H1 (cell line): Measurements from ENCODE around the gene SHLD2. TPM values are rescaled to one million over a fixed set of nuclear protein-coding genes. Genes with fewer than 3 reads are reported as not detected.
"Not testable (repeated sequence)": the region's sequence is repeated elsewhere in the genome, so short reads cannot be mapped to it uniquely, and the experiment has no call there.

Source experiments
- CTCF ChIA-PET: fragments of 300-600 bp; sonication (Branson Sonifier 250); formaldehyde crosslinking; loops from one replicate; lab custom pipeline; 2021; ENCODE audit not compliant: partially characterized antibody; lab: Charles Lee
- POLR2A ChIA-PET: fragments of 300-600 bp; sonication (Branson Sonifier 250); formaldehyde crosslinking; loops from one replicate; lab custom pipeline; 2021; ENCODE audit warnings: inconsistent platforms; ENCODE audit not compliant: partially characterized antibody; lab: Charles Lee
- DNase-seq, 2 experiments: peaks; one replicate each; pipeline versions ENCODE4 v3.0.0 to v3.0.0-alpha.2; 2010 to 2022; ENCODE audit warnings: low spot score in 2 of 2, low read depth in 1 of 2, mixed read lengths in 1 of 2
- FAIRE-seq: peaks from 2 replicates; lab custom pipeline; 2011; peaks lifted over from hg19 to GRCh38; lab: Jason Lieb, UNC
- H2AFZ ChIP-seq: 2 replicates; pipeline ENCODE4 v1.8.1; 2012; ENCODE audit warnings: low read length, inconsistent platforms
- H2AK5ac ChIP-seq: 2 replicates; pipeline ENCODE4 v1.6.1; 2013; ENCODE audit warnings: low read depth, low read length
- H2BK120ac ChIP-seq: replicated peaks from 2 replicates; pipeline ENCODE3; 2013; ENCODE audit warnings: low read depth, low read length, inconsistent platforms
- H2BK12ac ChIP-seq: 2 replicates; pipeline ENCODE4 v1.6.1; 2013; ENCODE audit warnings: low read depth, low read length
- H2BK15ac ChIP-seq: 2 replicates; pipeline ENCODE4 v1.6.1; 2013; ENCODE audit warnings: low read length
- H2BK20ac ChIP-seq: 2 replicates; pipeline ENCODE4 v1.6.1; 2013; ENCODE audit warnings: low read length
- H2BK5ac ChIP-seq: 2 replicates; pipeline ENCODE4 v1.6.1; 2013; ENCODE audit warnings: low read depth, low read length
- H3K14ac ChIP-seq: 2 replicates; pipeline ENCODE4 v1.6.1; 2013; ENCODE audit warnings: inconsistent platforms; ENCODE audit not compliant: insufficient read length
- H3K18ac ChIP-seq: 2 replicates; pipeline ENCODE4 v1.6.1; 2013; ENCODE audit warnings: low read length; ENCODE audit errors: extremely low read depth
- H3K23ac ChIP-seq: 2 replicates; pipeline ENCODE4 v1.6.1; 2013; ENCODE audit warnings: inconsistent platforms; ENCODE audit not compliant: insufficient read length
- H3K23me2 ChIP-seq: 2 replicates; pipeline ENCODE4 v1.6.1; 2013; ENCODE audit warnings: low read depth, low read length
- H3K27ac ChIP-seq: 2 replicates; pipeline ENCODE4 v1.6.1; 2011; ENCODE audit warnings: low read depth, low read length, inconsistent platforms
- H3K27me3 ChIP-seq, 4 experiments: replicated peaks in 1 of 4; 1 replicate in 1 of 4; 2 replicates in 3 of 4; pipeline versions ENCODE4 v1.6.1 to v1.8.1; 2011 to 2013; ENCODE audit warnings: low read length in 3 of 4, mild to moderate bottlenecking in 3 of 4, inconsistent platforms in 2 of 4, mixed read lengths in 2 of 4, moderate library complexity in 1 of 4; ENCODE audit not compliant: control insufficient read depth in 3 of 4, insufficient read depth in 3 of 4; ENCODE audit errors: extremely low read depth in 1 of 4
- H3K36me3 ChIP-seq, 4 experiments: 2 replicates each; pipeline versions ENCODE4 v1.6.1 to v1.8.1; 2011 to 2013; ENCODE audit warnings: mild to moderate bottlenecking in 4 of 4, low read length in 3 of 4, moderate library complexity in 2 of 4, control low read depth in 1 of 4, inconsistent platforms in 1 of 4; ENCODE audit not compliant: insufficient read depth in 4 of 4, control insufficient read depth in 2 of 4
- H3K4ac ChIP-seq: replicated peaks from 2 replicates; pipeline ENCODE3; 2013; ENCODE audit warnings: low read length, low read depth, mixed read lengths, inconsistent platforms; ENCODE audit not compliant: insufficient read length
- H3K4me1 ChIP-seq, 4 experiments: replicated peaks in 1 of 4; 1 replicate in 1 of 4; 2 replicates in 3 of 4; pipeline versions ENCODE4 v1.6.1 to v1.8.1; 2011 to 2013; ENCODE audit warnings: low read length in 3 of 4, inconsistent platforms in 2 of 4, mixed read lengths in 1 of 4; ENCODE audit not compliant: insufficient read depth in 4 of 4, control insufficient read depth in 3 of 4
- H3K4me2 ChIP-seq, 2 experiments: 2 replicates each; pipeline versions ENCODE4 v1.6.1 to v1.8.1; 2011 to 2013; ENCODE audit warnings: low read depth in 2 of 2, low read length in 2 of 2, control low read depth in 1 of 2, inconsistent platforms in 1 of 2, mild to moderate bottlenecking in 1 of 2; ENCODE audit not compliant: insufficient read depth in 1 of 2
- H3K4me3 ChIP-seq, 4 experiments: fragments of 200-600, 300-600 bp in 1 of 4; sonication (generic), shearing (Covaris generic), sonication (Bioruptor Twin) in 1 of 4; 2 replicates each; pipeline versions ENCODE4 v1.5.1 to v1.8.1; 2011 to 2016; ENCODE audit warnings: low read length in 4 of 4, low read depth in 3 of 4, control low read depth in 2 of 4, inconsistent platforms in 2 of 4, mild to moderate bottlenecking in 2 of 4, mixed read lengths in 1 of 4, moderate library complexity in 1 of 4; ENCODE audit not compliant: insufficient read depth in 2 of 4; ENCODE audit errors: extremely low read depth in 1 of 4
- H3K56ac ChIP-seq: replicated peaks from 2 replicates; pipeline ENCODE3; 2013; ENCODE audit warnings: low read depth, mild to moderate bottlenecking, mixed read lengths, low read length, inconsistent platforms; ENCODE audit not compliant: insufficient read length
- H3K79me1 ChIP-seq: 2 replicates; pipeline ENCODE4 v1.6.1; 2013; ENCODE audit warnings: low read depth, low read length, control low read depth
- H3K79me2 ChIP-seq, 2 experiments: 2 replicates each; pipeline versions ENCODE4 v1.6.1 to v1.8.1; 2012 to 2013; ENCODE audit warnings: low read length in 2 of 2, mild to moderate bottlenecking in 2 of 2, inconsistent platforms in 1 of 2; ENCODE audit not compliant: insufficient read depth in 2 of 2, control insufficient read depth in 1 of 2
- H3K9ac ChIP-seq, 4 experiments: replicated peaks in 1 of 4; 1 replicate in 1 of 4; 2 replicates in 3 of 4; pipeline versions ENCODE4 v1.6.1 to v1.8.1; 2011 to 2013; ENCODE audit warnings: low read depth in 3 of 4, low read length in 3 of 4, control low read depth in 2 of 4, mild to moderate bottlenecking in 2 of 4, moderate library complexity in 2 of 4, inconsistent platforms in 1 of 4; ENCODE audit errors: extremely low read depth in 1 of 4
- H3K9me3 ChIP-seq, 2 experiments: 2 replicates each; pipeline versions ENCODE4 v1.6.1 to v1.8.1; 2012 to 2013; ENCODE audit warnings: mild to moderate bottlenecking in 2 of 2, moderate library complexity in 2 of 2, control low read depth in 1 of 2, inconsistent platforms in 1 of 2, low read depth in 1 of 2, low read length in 1 of 2, mixed read lengths in 1 of 2; ENCODE audit not compliant: insufficient read depth in 2 of 2
- H4K20me1 ChIP-seq, 2 experiments: replicated peaks in 1 of 2; 2 replicates each; pipeline versions ENCODE3 to v1.8.1; 2011 to 2013; ENCODE audit warnings: inconsistent platforms in 2 of 2, low read length in 2 of 2, mild to moderate bottlenecking in 1 of 2; ENCODE audit not compliant: insufficient read depth in 2 of 2, control insufficient read depth in 1 of 2
- H4K5ac ChIP-seq: 2 replicates; pipeline ENCODE4 v1.6.1; 2013; ENCODE audit warnings: low read length, low read depth, mixed read lengths, inconsistent platforms; ENCODE audit not compliant: insufficient read length
- H4K8ac ChIP-seq: 2 replicates; pipeline ENCODE4 v1.8.0; 2013; ENCODE audit warnings: mild to moderate bottlenecking, moderate library complexity, low read length, inconsistent platforms; ENCODE audit not compliant: insufficient read depth; ENCODE audit errors: extremely low read depth
- H4K91ac ChIP-seq: replicated peaks from 2 replicates; pipeline ENCODE3; 2013; ENCODE audit warnings: low read length, mixed read lengths, inconsistent platforms; ENCODE audit not compliant: insufficient read length
- WGBS, 2 experiments: shearing (Covaris generic) in 1 of 2; methylation state at CpG; one replicate each; pipeline versions ENCODE4 v1.1.6 to v1.1.7; 2013 to 2015; ENCODE audit warnings: low lambda C conversion rate in 2 of 2, mixed read lengths in 2 of 2, inconsistent platforms in 1 of 2, low coverage in 1 of 2, missing lambda C conversion rate in 1 of 2; ENCODE audit not compliant: insufficient replicate concordance in 2 of 2, insufficient coverage in 1 of 2, insufficient read length in 1 of 2; ENCODE audit errors: extremely low coverage in 1 of 2, missing lambda C conversion rate in 1 of 2; 5-methylcytosine and 5-hydroxymethylcytosine counted together
- polyA plus RNA-seq, 7 experiments: library from polyadenylated mRNA; depleted of rRNA in 3 of 7; stranded (reverse) in 5 of 7; unstranded in 2 of 7; fragments of >200 nt in 5 of 7; fragments of 200-250 nt in 2 of 7; gene quantifications; 1 replicate in 5 of 7; 2 replicates in 1 of 7; 4 replicates in 1 of 7; pipeline versions ENCODE4 v1.2.1 to v1.2.3, GENCODE V29; 2011 to 2013; ENCODE audit warnings: missing spikeins in 2 of 7, mixed read lengths in 2 of 7
- total RNA-seq: library from RNA; stranded (reverse); fragmentation: NEBNext Ultra II Directional; extraction: Animal tissue kit (Norgen Biotek cat#: 25700); gene quantifications from 2 replicates; pipeline ENCODE4 v1.2.1, GENCODE V29; 2021

SHLD2 gene
- total and polyA plus RNA-seq, 2 of the 8 experiments (the other 6 are each of a cell fraction or from before 2014, with no cell fraction given) = 7.9 to 32.4 TPM

DNA sequence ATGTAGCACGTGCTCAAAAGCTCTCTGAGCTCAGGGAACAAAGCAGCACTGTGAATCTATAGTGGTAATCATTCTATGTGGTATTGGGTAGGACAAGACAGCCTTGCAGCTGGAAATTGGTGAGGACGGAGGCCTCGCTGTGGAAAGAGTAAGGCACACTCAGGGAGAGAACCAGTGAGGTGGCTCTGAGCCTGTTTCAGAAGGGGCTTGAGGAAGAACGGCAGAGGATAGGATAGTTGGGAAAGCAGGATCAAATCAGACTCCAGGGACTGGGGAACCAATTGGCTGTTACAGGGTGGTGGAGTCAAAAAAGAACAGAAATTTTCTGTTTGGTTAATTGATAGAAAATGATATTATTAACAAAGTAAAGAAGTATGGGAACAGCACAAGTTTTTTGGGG lies 74.9 kb downstream of the SHLD2 start:
- H3K4me3 ChIP-seq, H3K14ac ChIP-seq, H3K4me1 ChIP-seq, H3K27ac ChIP-seq, H3K4ac ChIP-seq, H3K9me3 ChIP-seq, H2BK20ac ChIP-seq, H3K79me2 ChIP-seq, H2AFZ ChIP-seq, CTCF ChIA-PET, H3K36me3 ChIP-seq, H2BK12ac ChIP-seq, H3K79me1 ChIP-seq, POLR2A ChIA-PET, H3K56ac ChIP-seq, H4K8ac ChIP-seq, H3K23me2 ChIP-seq, H2AK5ac ChIP-seq, H4K20me1 ChIP-seq, H2BK15ac ChIP-seq, FAIRE-seq, H3K18ac ChIP-seq, DNase-seq, H4K91ac ChIP-seq, H4K5ac ChIP-seq, H3K9ac ChIP-seq, H3K4me2 ChIP-seq, H3K27me3 ChIP-seq, H3K23ac ChIP-seq, H2BK5ac ChIP-seq, H2BK120ac ChIP-seq: not testable (repeated sequence)
- 86% methylated on average over 4 of the region's 4 CpGs; no CpG with 5 or more reads in 1 of the 2 experiments for WGBS, 2 experiments

DNA sequence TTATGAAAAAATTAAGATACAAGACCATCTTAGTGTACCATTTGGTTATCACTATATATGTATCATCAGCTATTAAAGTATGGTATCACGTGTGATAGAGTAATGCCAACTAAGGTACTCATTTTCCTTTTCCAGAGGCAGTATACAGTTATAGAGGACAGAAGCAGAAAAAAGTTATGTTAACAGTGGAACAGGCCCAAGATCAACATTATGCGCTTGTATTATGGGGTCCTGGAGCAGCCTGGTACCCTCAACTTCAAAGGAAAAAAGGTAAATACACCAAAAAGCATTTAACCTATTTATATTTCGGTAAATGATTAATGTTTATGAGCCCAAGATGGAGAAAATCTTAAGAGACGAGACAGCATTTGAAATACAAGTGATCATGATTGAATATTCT lies 75.7 kb downstream of the SHLD2 start:
- H3K9me3 ChIP-seq, H3K4me3 ChIP-seq, H2AFZ ChIP-seq, POLR2A ChIA-PET, FAIRE-seq, H2AK5ac ChIP-seq, H3K56ac ChIP-seq, H4K20me1 ChIP-seq, H2BK15ac ChIP-seq, CTCF ChIA-PET, H3K18ac ChIP-seq, H3K27me3 ChIP-seq, H3K9ac ChIP-seq, H2BK20ac ChIP-seq, H3K79me1 ChIP-seq, H3K79me2 ChIP-seq, H3K14ac ChIP-seq, H3K4me2 ChIP-seq, H3K23ac ChIP-seq, H4K91ac ChIP-seq, H3K23me2 ChIP-seq, DNase-seq, H3K36me3 ChIP-seq, H3K4me1 ChIP-seq, H3K4ac ChIP-seq, H4K8ac ChIP-seq, H2BK120ac ChIP-seq, H2BK5ac ChIP-seq, H3K27ac ChIP-seq, H2BK12ac ChIP-seq, H4K5ac ChIP-seq: not testable (repeated sequence)
- 100% methylated on average over 1 of the region's 4 CpGs; no CpG with 5 or more reads in 1 of the 2 experiments for WGBS, 2 experiments
